Measurements from ENCODE around the gene BLNK.

BLNK gene

GRCh38 chr10:96168546-96168945 is 102.8 kb downstream of the BLNK start:
- Histone ChIP-seq H3K4me3 (ENCODE audit: low read depth, low read length) (no peak overlapping the region), H3K36me3 (ENCODE audit: control insufficient read depth, insufficient read depth, low read length) (no peaks in the 10 kb centered on the region), H3K27ac (no peak overlapping the region), H3K4me1 (no peaks in the 10 kb centered on the region), H3K27me3 (ENCODE audit: control insufficient read depth, insufficient read depth, low read length) (no peaks in the 10 kb centered on the region), H2AFZ (no peak overlapping the region), H3K9ac (no peak overlapping the region), H3K79me2 (no peaks in the 10 kb centered on the region), H3K9me3 (ENCODE audit: control insufficient read depth, low read length) (peaks cover 2% of the 10 kb centered on the region), H3K4me2 (ENCODE audit: low read length) (no peak overlapping the region)
- TF ChIP-seq CTCF (IDR thresholded peaks at IDR 0.05) = no peak

- H3K9me3 ChIP-seq (ENCODE audit: control insufficient read depth, low read length) = no peaks in the 10 kb centered on the region
- H3K9ac ChIP-seq = no peak overlapping the region
- H3K27ac ChIP-seq = no peak overlapping the region
Observed at GRCh38 chr10:96165726-96166125, 105.6 kb downstream of the BLNK start.

GRCh38 chr10:96153070-96153469 is 118.3 kb downstream of the BLNK start:
- H3K36me3 ChIP-seq (ENCODE audit: control insufficient read depth, insufficient read depth, low read length) = no peaks in the 10 kb centered on the region
- no peaks in the 10 kb centered on the region for H3K4me1 ChIP-seq
- no peaks in the 10 kb centered on the region for H3K79me2 ChIP-seq
- H3K9ac ChIP-seq = no peak overlapping the region
- no peaks in the 10 kb centered on the region for H3K27me3 ChIP-seq (ENCODE audit: control insufficient read depth, insufficient read depth, low read length)
- TF ChIP-seq CTCF (IDR thresholded peaks at IDR 0.05) = no peak
- no peak overlapping the region for H3K27ac ChIP-seq
- no peak overlapping the region for H3K4me2 ChIP-seq (ENCODE audit: low read length)
- H3K4me3 ChIP-seq (ENCODE audit: low read depth, low read length) = no peak overlapping the region
- H3K9me3 ChIP-seq (ENCODE audit: control insufficient read depth, low read length) = no peaks in the 10 kb centered on the region
- no peak overlapping the region for H2AFZ ChIP-seq

More at GRCh38 chr10:96165726-96166125, 105.6 kb downstream of the BLNK start:
- Histone ChIP-seq H2AFZ (no peak overlapping the region), H3K27me3 (ENCODE audit: control insufficient read depth, insufficient read depth, low read length) (no peaks in the 10 kb centered on the region), H3K79me2 (no peaks in the 10 kb centered on the region), H3K4me3 (ENCODE audit: low read depth, low read length) (no peak overlapping the region), H3K4me1 (no peaks in the 10 kb centered on the region), H3K36me3 (ENCODE audit: control insufficient read depth, insufficient read depth, low read length) (no peaks in the 10 kb centered on the region), H3K4me2 (ENCODE audit: low read length) (no peak overlapping the region)
- TF ChIP-seq CTCF (IDR thresholded peaks at IDR 0.05) = no peak

- Histone ChIP-seq H3K9me3 (ENCODE audit: control insufficient read depth, low read length) (no peaks in the 10 kb centered on the region), H3K9ac (no peak overlapping the region), H3K4me3 (ENCODE audit: low read depth, low read length) (no peak overlapping the region), H3K4me1 (no peaks in the 10 kb centered on the region), H3K27ac (no peak overlapping the region), H3K36me3 (ENCODE audit: control insufficient read depth, insufficient read depth, low read length) (no peaks in the 10 kb centered on the region), H2AFZ (no peak overlapping the region), H3K27me3 (ENCODE audit: control insufficient read depth, insufficient read depth, low read length) (no peaks in the 10 kb centered on the region), H3K4me2 (ENCODE audit: low read length) (no peak overlapping the region), H3K79me2 (no peaks in the 10 kb centered on the region)
- no peak for TF ChIP-seq CTCF (IDR thresholded peaks at IDR 0.05)
Observed at GRCh38 chr10:96152437-96152836, 118.9 kb downstream of the BLNK start.

Data from parathyroid adenoma (tissue), 2 donors.